Common myeloid progenitor, CD34-positive (primary cell): ENCODE results near the gene LY6G6C.

Experiments used
- CTCF ChIA-PET: fragments of 350-600 bp; sonication (Branson Sonifier 250); formaldehyde crosslinking; loops from one replicate; lab custom pipeline; 2021; ENCODE audit warnings: antibody characterized with exemption; lab: Charles Lee
- POLR2A ChIA-PET: fragments of 350-600 bp; sonication (Branson Sonifier 250); formaldehyde crosslinking; loops from one replicate; lab custom pipeline; 2021; ENCODE audit warnings: antibody characterized with exemption; lab: Charles Lee
- DNase-seq, 3 donors: peaks; one replicate each; pipeline versions ENCODE4 v3.0.0 to v3.0.0-alpha.2; 2013
- H3K27ac ChIP-seq, 2 experiments: 1 replicate in 1 of 2; 2 replicates in 1 of 2; pipeline ENCODE4 v1.7.0; 2013; ENCODE audit warnings: inconsistent platforms in 2 of 2, low read length in 2 of 2, mild to moderate bottlenecking in 2 of 2, low read depth in 1 of 2, moderate library complexity in 1 of 2; ENCODE audit not compliant: severe bottlenecking in 2 of 2, insufficient read depth in 1 of 2, poor library complexity in 1 of 2
- H3K27me3 ChIP-seq, 5 experiments: replicated peaks in 2 of 5; 1 replicate in 3 of 5; 2 replicates in 2 of 5; pipeline versions ENCODE4 v1.6.1 to v1.7.0; 2013; ENCODE audit warnings: low read length in 4 of 5, mild to moderate bottlenecking in 2 of 5, moderate library complexity in 2 of 5, inconsistent platforms in 1 of 5; ENCODE audit not compliant: insufficient read depth in 5 of 5, control insufficient read depth in 4 of 5
- H3K36me3 ChIP-seq, 4 experiments: 1 replicate in 2 of 4; 2 replicates in 2 of 4; pipeline versions ENCODE4 v1.6.1 to v1.7.0; 2013; ENCODE audit warnings: low read length in 3 of 4, control low read depth in 1 of 4, mild to moderate bottlenecking in 1 of 4; ENCODE audit not compliant: control insufficient read depth in 4 of 4, insufficient read depth in 4 of 4
- H3K4me1 ChIP-seq, 4 experiments: 1 replicate in 3 of 4; 2 replicates in 1 of 4; pipeline versions ENCODE4 v1.6.1 to v1.7.1; 2013; ENCODE audit warnings: low read length in 3 of 4, mild to moderate bottlenecking in 3 of 4, control low read depth in 1 of 4, inconsistent platforms in 1 of 4, moderate library complexity in 1 of 4; ENCODE audit not compliant: control insufficient read depth in 4 of 4, insufficient read depth in 4 of 4; ENCODE audit errors: control extremely low read depth in 1 of 4
- H3K4me3 ChIP-seq, 7 experiments: 1 replicate in 4 of 7; 2 replicates in 3 of 7; pipeline versions ENCODE4 v1.5.1 to v1.7.0; 2013; ENCODE audit warnings: mild to moderate bottlenecking in 7 of 7, low read length in 6 of 7, moderate library complexity in 6 of 7, inconsistent platforms in 2 of 7, low read depth in 2 of 7, control low read depth in 1 of 7; ENCODE audit not compliant: insufficient read depth in 4 of 7, control insufficient read depth in 1 of 7; ENCODE audit errors: extremely low read depth in 1 of 7
- H3K9me3 ChIP-seq, 5 experiments: 1 replicate in 4 of 5; 2 replicates in 1 of 5; pipeline versions ENCODE4 v1.6.1 to v1.7.1; 2013; ENCODE audit warnings: low read length in 4 of 5, mild to moderate bottlenecking in 2 of 5, inconsistent platforms in 1 of 5, low read depth in 1 of 5, moderate library complexity in 1 of 5; ENCODE audit not compliant: control insufficient read depth in 4 of 5, insufficient read depth in 2 of 5; ENCODE audit errors: control extremely low read depth in 1 of 5
- WGBS: methylation state at CpG from one replicate; pipeline ENCODE4 v1.1.5; 2013; ENCODE audit not compliant: insufficient coverage; 5-methylcytosine and 5-hydroxymethylcytosine counted together

The LY6G6C gene

DNA sequence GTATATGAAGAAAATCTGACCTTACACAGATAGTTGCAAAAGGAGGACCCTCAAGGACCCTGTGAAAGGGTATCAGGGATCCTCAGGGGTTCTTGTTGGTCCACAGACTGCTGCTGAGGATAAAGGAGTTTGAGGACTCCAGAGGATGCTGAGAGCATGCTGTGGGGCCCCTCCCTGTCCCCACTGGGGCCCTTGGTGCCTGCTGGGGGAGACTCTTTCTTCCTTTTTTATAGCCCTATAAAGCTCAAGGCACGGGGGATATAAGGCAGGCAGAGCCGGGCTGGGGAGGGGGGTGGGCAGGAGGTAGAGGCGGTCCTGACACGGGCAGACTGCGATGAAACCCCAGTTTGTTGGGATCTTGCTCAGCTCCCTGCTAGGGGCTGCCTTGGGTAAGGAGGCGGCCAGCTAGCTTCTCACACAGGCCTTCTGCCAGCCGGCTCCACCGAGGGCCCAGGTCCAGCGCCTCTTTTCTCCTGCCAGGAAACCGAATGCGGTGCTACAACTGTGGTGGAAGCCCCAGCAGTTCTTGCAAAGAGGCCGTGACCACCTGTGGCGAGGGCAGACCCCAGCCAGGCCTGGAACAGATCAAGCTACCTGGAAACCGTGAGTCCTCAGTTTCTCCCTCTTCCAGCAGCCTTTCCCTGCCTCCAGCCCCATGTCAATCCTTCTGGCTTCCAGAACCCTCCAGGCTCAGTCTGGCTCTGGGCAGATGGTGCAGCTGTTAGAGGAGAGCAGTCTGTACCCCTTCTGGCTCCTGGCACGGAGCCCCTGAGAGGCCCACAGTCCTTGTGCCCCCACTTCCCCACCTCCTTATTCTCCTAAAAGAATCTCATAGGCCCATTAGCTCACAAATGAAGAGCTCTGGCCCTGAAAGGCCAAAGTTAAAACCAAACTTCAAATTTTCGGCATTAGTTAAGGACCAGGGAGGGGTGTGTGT is 6.3 kb downstream of the LY6G6C start, which contains the start of gene LY6G6D:
Gene LY6G6D (plus strand): TSS at position 327 of the 937 bp plus-strand sequence. CDS start 8 bp downstream, at position 335.
- Histone ChIP-seq H3K9me3 (no peaks in the 10 kb centered on the region), H3K36me3 (no peaks in the 10 kb centered on the region), H3K27ac (no peak within 1 kb of the TSS), H3K4me3 (no peak within 1 kb of the TSS), H3K4me1 (peaks cover 5 to 45% (median 33%) of the 10 kb centered on the region in 4 experiments), H3K27me3 (no peaks in the 10 kb centered on the region)
- 86% methylated on average over 10 of the region's 16 CpGs for WGBS
- DNase-seq: no peak
- POLR2A ChIA-PET: interaction anchor here (1.4 kb wide), 1 partner anchor 10 kb away, joined by 3 read pairs; no protein-coding TSS in a partner anchor
- CTCF ChIA-PET: interaction anchor here (1.0 to 7.1 kb wide), 6 partner anchors 10 to 62 kb away, joined by 3 to 136 read pairs (median 4); partner anchors contain the start of genes DDAH2, LY6G6C, MPIG6B and VWA7

DNA sequence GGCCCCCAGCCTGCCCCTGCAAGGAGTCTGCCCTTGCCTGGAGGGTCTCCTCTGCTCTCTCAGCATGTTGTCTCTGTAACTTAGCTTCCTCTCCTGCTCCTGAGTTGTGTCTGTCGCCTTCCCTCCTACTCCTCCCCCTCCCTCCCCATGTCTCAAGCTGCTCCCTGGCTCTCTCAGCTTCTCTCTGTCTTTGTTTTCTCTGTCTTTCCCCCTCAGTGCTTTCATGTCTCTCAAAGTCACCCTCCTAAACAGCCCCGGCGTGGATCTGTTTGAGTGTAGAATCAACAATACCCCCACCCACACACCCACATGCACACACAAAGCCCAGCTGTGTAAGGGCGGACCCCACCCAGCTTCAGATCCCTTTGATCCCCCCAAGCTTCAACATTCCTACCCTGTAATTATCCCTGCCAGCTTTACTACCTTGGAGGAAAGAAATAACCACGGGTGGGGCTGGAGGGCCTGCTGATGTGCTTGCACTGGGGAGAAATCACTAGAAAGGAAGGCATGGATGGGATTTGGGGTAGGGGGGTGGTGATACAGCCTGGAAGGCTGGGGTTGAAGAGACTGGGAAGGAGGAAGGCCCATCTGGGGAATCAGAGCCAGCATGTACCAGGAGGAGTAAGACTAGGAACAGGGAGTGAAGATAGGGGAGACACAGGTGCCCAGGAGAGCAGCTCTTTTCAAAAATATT is 7.4 kb downstream of the LY6G6C start:
- ChIA-PET POLR2A (interaction anchor here (0.8 to 1.2 kb wide), 2 partner anchors 13 to 14 kb away, joined by 3 read pairs; no protein-coding TSS in a partner anchor), CTCF (interaction anchor here (0.7 to 7.1 kb wide), 9 partner anchors 12 to 119 kb away, joined by 3 to 136 read pairs (median 3); partner anchors contain the start of genes DDAH2, LY6G5C, LY6G6C and MPIG6B)
- Histone ChIP-seq H3K9me3 (no peaks in the 10 kb centered on the region), H3K4me3 (no peak overlapping the region), H3K36me3 (no peaks in the 10 kb centered on the region), H3K27ac (no peak overlapping the region), H3K27me3 (no peaks in the 10 kb centered on the region), H3K4me1 (peaks cover 5 to 52% (median 36%) of the 10 kb centered on the region in 4 experiments)
- no peak for DNase-seq
- 78% methylated on average over 3 of the region's 5 CpGs for whole genome bisulfite sequencing

DNA sequence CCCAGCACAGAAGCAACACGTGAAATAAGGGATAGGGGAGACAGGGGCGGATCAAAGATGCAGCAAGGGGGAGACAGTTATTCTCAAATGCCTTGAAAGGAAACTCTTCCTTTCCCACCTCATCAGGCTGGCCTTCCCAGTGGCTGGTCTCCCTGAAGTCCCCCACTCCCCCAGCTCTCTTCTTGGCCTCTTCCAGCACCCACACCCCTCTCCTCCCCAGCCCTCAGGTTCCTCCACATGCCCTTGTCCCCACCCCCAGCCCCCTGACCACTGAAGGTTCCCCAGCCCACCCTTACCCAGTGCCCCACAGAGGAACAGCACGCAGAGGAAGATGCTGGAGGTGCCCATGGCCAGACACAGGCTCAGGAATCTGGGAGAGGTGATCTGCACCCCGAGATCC is 8.1 kb downstream of the LY6G6C start:
- H3K27ac ChIP-seq: no peak overlapping the region
- CTCF ChIA-PET: interaction anchor here (1.1 to 7.1 kb wide), 5 partner anchors 12 to 117 kb away, joined by 3 to 136 read pairs (median 11); partner anchors contain the start of genes DDAH2, LY6G6C and MPIG6B
- peaks cover 5 to 52% (median 36%) of the 10 kb centered on the region in 4 experiments for H3K4me1 ChIP-seq
- WGBS: 92% methylated on average over 4 of the region's 4 CpGs
- no peaks in the 10 kb centered on the region for H3K9me3 ChIP-seq
- no peak overlapping the region for H3K4me3 ChIP-seq
- no peaks in the 10 kb centered on the region for H3K36me3 ChIP-seq
- POLR2A ChIA-PET: interaction anchor here (1.2 to 1.7 kb wide), 2 partner anchors 13 to 16 kb away, joined by 3 to 11 read pairs; partner anchors contain the start of gene DDAH2
- H3K27me3 ChIP-seq: no peaks in the 10 kb centered on the region
- no peak for DNase-seq

DNA sequence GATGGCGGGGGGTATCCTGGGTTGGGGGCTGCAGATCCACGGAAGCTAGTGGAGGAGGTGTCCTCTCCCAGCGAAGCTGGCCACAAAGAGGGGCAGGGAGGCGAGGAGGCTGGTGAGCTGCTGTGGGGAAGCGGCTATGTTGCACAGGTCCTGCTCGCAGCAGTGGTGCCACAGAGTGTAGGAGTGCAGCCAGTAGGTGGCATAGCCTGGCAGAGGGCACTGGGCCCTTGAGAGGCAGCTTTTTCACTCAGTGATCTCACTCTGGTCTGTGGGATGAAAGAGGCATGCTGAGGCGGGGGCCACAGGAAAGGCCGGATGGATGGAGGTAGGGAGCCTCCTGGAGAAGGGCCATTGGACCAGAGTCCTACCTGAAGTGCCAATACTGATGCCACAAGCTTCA is 9.2 kb downstream of the LY6G6C start:
- H3K27ac ChIP-seq: no peak overlapping the region
- CTCF ChIA-PET: interaction anchor here (0.6 to 7.1 kb wide), 20 partner anchors 8 to 165 kb away, joined by 3 to 136 read pairs (median 4); partner anchors contain the start of genes ABHD16A, DDAH2, LY6G6C and MPIG6B
- POLR2A ChIA-PET: interaction anchor here (0.6 to 2.8 kb wide), 8 partner anchors 9 to 178 kb away, joined by 3 to 16 read pairs (median 6); partner anchors contain the start of genes ABHD16A, DDAH2, HSPA1B and MPIG6B
- no peaks in the 10 kb centered on the region for H3K36me3 ChIP-seq
- DNase-seq: peak; percentile 68 to 80 (median 80)
- 31% methylated on average over 5 of the region's 8 CpGs for WGBS
- no peaks in the 10 kb centered on the region for H3K9me3 ChIP-seq
- H3K27me3 ChIP-seq: no peaks in the 10 kb centered on the region
- no peak overlapping the region for H3K4me3 ChIP-seq
- H3K4me1 ChIP-seq: peaks cover 5 to 52% (median 36%) of the 10 kb centered on the region in 4 experiments

DNA sequence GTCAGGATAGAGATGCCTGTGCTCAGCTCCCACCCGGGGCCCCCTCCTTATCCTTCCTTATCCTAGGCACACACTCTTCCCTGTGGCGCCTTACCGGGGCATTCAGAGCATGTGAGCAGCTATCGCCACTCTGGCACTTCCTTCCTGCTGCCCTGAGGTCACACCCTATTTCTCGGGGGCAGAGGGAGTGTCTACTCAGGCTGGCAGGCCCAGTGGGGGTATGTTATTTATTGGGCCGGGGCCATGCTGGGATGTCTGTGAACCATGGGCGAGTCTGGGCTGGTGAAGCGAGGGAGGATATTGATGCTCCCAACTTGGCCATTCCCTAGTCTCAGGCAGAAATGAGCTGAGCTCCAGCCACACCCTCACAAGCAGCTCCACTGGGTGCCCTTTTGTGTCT is 10.3 kb downstream of the LY6G6C start:
- 17% methylated on average over 7 of the region's 8 CpGs for WGBS
- Histone ChIP-seq H3K9me3 (no peaks in the 10 kb centered on the region), H3K36me3 (no peaks in the 10 kb centered on the region), H3K27ac (peak overlapping the region in 1 of 2 experiments; percentile 11), H3K4me1 (peaks cover 5 to 52% (median 36%) of the 10 kb centered on the region in 4 experiments), H3K27me3 (no peaks in the 10 kb centered on the region), H3K4me3 (peak overlapping the region in 2 of 7 experiments; percentile 36 to 48)
- CTCF ChIA-PET: interaction anchor here (0.7 to 7.1 kb wide), 16 partner anchors 8 to 160 kb away, joined by 3 to 136 read pairs (median 8); partner anchors contain the start of genes ABHD16A, DDAH2, LY6G6C and MPIG6B
- DNase-seq: peak; percentile 71 to 85 (median 71)
- POLR2A ChIA-PET: interaction anchor here (0.8 to 2.8 kb wide), 11 partner anchors 8 to 119 kb away, joined by 3 to 16 read pairs (median 5); partner anchors contain the start of genes ABHD16A, DDAH2, HSPA1B and MPIG6B
